Mesenchymal stem cell (in vitro differentiated cells and primary cell): ENCODE measurements around the gene KPTN.

Experiments used
- DNase-seq: peaks from one replicate; pipeline ENCODE4 v3.0.0-alpha.2; 2013
- H2AFZ ChIP-seq: one replicate; pipeline ENCODE4 v1.6.1; 2013; ENCODE audit warnings: low read depth, mild to moderate bottlenecking, control low read depth, inconsistent platforms, low read length, moderate library complexity
- H2AK5ac ChIP-seq: 2 replicates; pipeline ENCODE4 v1.6.1; 2013; ENCODE audit warnings: low read length, moderate library complexity, mild to moderate bottlenecking, inconsistent platforms; ENCODE audit not compliant: severe bottlenecking
- H2BK120ac ChIP-seq: one replicate; pipeline ENCODE4 v1.6.1; 2013; ENCODE audit warnings: low read depth, mild to moderate bottlenecking, inconsistent platforms, low read length, moderate library complexity
- H2BK12ac ChIP-seq, 2 experiments: one replicate each; pipeline ENCODE4 v1.6.1; 2013; ENCODE audit warnings: inconsistent platforms in 2 of 2, low read length in 2 of 2, mild to moderate bottlenecking in 2 of 2, moderate library complexity in 2 of 2, control low read depth in 1 of 2
- H2BK15ac ChIP-seq: one replicate; pipeline ENCODE4 v1.6.1; 2013; ENCODE audit warnings: mild to moderate bottlenecking, low read depth, inconsistent platforms; ENCODE audit not compliant: poor library complexity, severe bottlenecking
- H2BK5ac ChIP-seq: 2 replicates; pipeline ENCODE4 v1.6.1; 2013; ENCODE audit warnings: low read depth, mild to moderate bottlenecking, low read length, control low read depth, inconsistent platforms; ENCODE audit not compliant: poor library complexity, severe bottlenecking
- H3K14ac ChIP-seq, 2 experiments: one replicate each; pipeline ENCODE4 v1.6.1; 2013; ENCODE audit warnings: inconsistent platforms in 2 of 2, low read length in 2 of 2, control low read depth in 1 of 2, mild to moderate bottlenecking in 1 of 2, moderate library complexity in 1 of 2
- H3K18ac ChIP-seq, 2 experiments: one replicate each; pipeline ENCODE4 v1.6.1; 2013; ENCODE audit warnings: inconsistent platforms in 2 of 2, low read length in 2 of 2, control low read depth in 1 of 2, low read depth in 1 of 2, mild to moderate bottlenecking in 1 of 2
- H3K23ac ChIP-seq, 2 experiments: one replicate each; pipeline ENCODE4 v1.6.1; 2013; ENCODE audit warnings: inconsistent platforms in 2 of 2, low read length in 2 of 2, mild to moderate bottlenecking in 2 of 2, moderate library complexity in 2 of 2, control low read depth in 1 of 2
- H3K27ac ChIP-seq: 2 replicates; pipeline ENCODE4 v1.5.1; 2013; ENCODE audit warnings: mild to moderate bottlenecking, moderate library complexity, low read length, control low read depth, inconsistent platforms; ENCODE audit not compliant: poor library complexity, severe bottlenecking
- H3K27me3 ChIP-seq, 2 experiments: 2 replicates each; pipeline versions ENCODE4 v1.6.1 to v1.7.0; 2013; ENCODE audit warnings: low read length in 2 of 2, mild to moderate bottlenecking in 2 of 2, moderate library complexity in 2 of 2, control low read depth in 1 of 2, inconsistent platforms in 1 of 2; ENCODE audit not compliant: control insufficient read depth in 1 of 2, insufficient read depth in 1 of 2
- H3K36me3 ChIP-seq, 2 experiments: 2 replicates each; pipeline versions ENCODE4 v1.6.1 to v1.7.0; 2013; ENCODE audit warnings: low read length in 2 of 2, control low read depth in 1 of 2, inconsistent platforms in 1 of 2, low read depth in 1 of 2, mild to moderate bottlenecking in 1 of 2; ENCODE audit not compliant: insufficient read depth in 2 of 2, control insufficient read depth in 1 of 2
- H3K4ac ChIP-seq, 2 experiments: one replicate each; pipeline ENCODE4 v1.6.1; 2013; ENCODE audit warnings: inconsistent platforms in 2 of 2, low read length in 2 of 2, mild to moderate bottlenecking in 2 of 2, moderate library complexity in 2 of 2, control low read depth in 1 of 2, low read depth in 1 of 2
- H3K4me1 ChIP-seq: 2 replicates; pipeline ENCODE4 v1.6.1; 2013; ENCODE audit warnings: low read depth, low read length, control low read depth; ENCODE audit not compliant: control insufficient read depth, insufficient read depth
- H3K4me2 ChIP-seq: 2 replicates; pipeline ENCODE4 v1.6.1; 2013; ENCODE audit warnings: low read length, mild to moderate bottlenecking, inconsistent platforms; ENCODE audit not compliant: poor library complexity, severe bottlenecking
- H3K4me3 ChIP-seq, 2 experiments: 2 replicates each; pipeline versions ENCODE4 v1.5.1 to v1.7.0; 2013; ENCODE audit warnings: low read length in 2 of 2, mild to moderate bottlenecking in 2 of 2, control low read depth in 1 of 2, low read depth in 1 of 2; ENCODE audit not compliant: insufficient read depth in 1 of 2
- H3K79me1 ChIP-seq: replicated peaks from 2 replicates; pipeline ENCODE4 v1.6.1; 2013; ENCODE audit warnings: mild to moderate bottlenecking, control low read depth, low read length, inconsistent platforms; ENCODE audit not compliant: poor library complexity, severe bottlenecking
- H3K9ac ChIP-seq: 2 replicates; pipeline ENCODE4 v1.7.0; 2013; ENCODE audit warnings: mild to moderate bottlenecking, low read length, moderate library complexity
- H3K9me3 ChIP-seq: 2 replicates; pipeline ENCODE4 v1.7.0; 2013; ENCODE audit warnings: mild to moderate bottlenecking, low read length; ENCODE audit not compliant: control insufficient read depth
- H4K8ac ChIP-seq: one replicate; pipeline ENCODE4 v1.6.1; 2013; ENCODE audit warnings: inconsistent platforms, mild to moderate bottlenecking, low read length, moderate library complexity
- H4K91ac ChIP-seq: one replicate; pipeline ENCODE4 v1.6.1; 2013; ENCODE audit warnings: mild to moderate bottlenecking, low read length, inconsistent platforms
- WGBS: methylation state at CpG from one replicate; pipeline ENCODE4 v1.1.7; 2013; ENCODE audit warnings: mixed read lengths; 5-methylcytosine and 5-hydroxymethylcytosine counted together

Gene KPTN

GRCh38 chr19:47473336-47473735, 10.7 kb downstream of the KPTN start:
- Histone ChIP-seq H3K23ac (no peak overlapping the region), H3K79me1 (no peaks in the 10 kb centered on the region), H2BK120ac (no peak overlapping the region), H3K4ac (no peak overlapping the region), H3K4me2 (no peak overlapping the region), H3K18ac (no peak overlapping the region), H3K27ac (no peak overlapping the region), H3K9me3 (no peaks in the 10 kb centered on the region), H3K4me3 (no peak overlapping the region), H2BK5ac (no peak overlapping the region), H2AK5ac (no peak overlapping the region), H3K14ac (no peak overlapping the region), H4K91ac (no peak overlapping the region), H3K9ac (no peak overlapping the region), H3K27me3 (peaks cover 40 to 54% of the 10 kb centered on the region in 2 experiments), H2BK15ac (no peak overlapping the region), H4K8ac (no peak overlapping the region), H2BK12ac (no peak overlapping the region), H3K36me3 (peaks cover 0 to 5% of the 10 kb centered on the region in 2 experiments), H3K4me1 (peaks cover 6% of the 10 kb centered on the region), H2AFZ (no peak overlapping the region)
- DNase-seq: no peak
- WGBS: 78% methylated on average over 7 of the region's 10 CpGs

- H2BK120ac ChIP-seq: no peak within 1 kb of the TSS
- H3K79me1 ChIP-seq: no peaks in the 10 kb centered on the region
- no peak within 1 kb of the TSS for H3K4me2 ChIP-seq
- H3K9ac ChIP-seq: no peak within 1 kb of the TSS
- H3K14ac ChIP-seq: no peak within 1 kb of the TSS
- no peak within 1 kb of the TSS for H3K27ac ChIP-seq
- peak; percentile 91 for DNase-seq
- H2BK12ac ChIP-seq: no peak within 1 kb of the TSS
- no peak within 1 kb of the TSS for H3K23ac ChIP-seq
- no peak within 1 kb of the TSS for H2BK5ac ChIP-seq
- H4K8ac ChIP-seq: no peak within 1 kb of the TSS
- H3K9me3 ChIP-seq: no peaks in the 10 kb centered on the region
- no peak within 1 kb of the TSS for H2AFZ ChIP-seq
- H3K4me3 ChIP-seq: no peak within 1 kb of the TSS
- no peak within 1 kb of the TSS for H2BK15ac ChIP-seq
- no peak within 1 kb of the TSS for H2AK5ac ChIP-seq
- no peak within 1 kb of the TSS for H3K18ac ChIP-seq
- no peak within 1 kb of the TSS for H4K91ac ChIP-seq
- no peak within 1 kb of the TSS for H3K4ac ChIP-seq
- H3K27me3 ChIP-seq: peaks cover 52 to 69% of the 10 kb centered on the region in 2 experiments
- H3K36me3 ChIP-seq: peaks cover 0 to 5% of the 10 kb centered on the region in 2 experiments
- whole genome bisulfite sequencing: 10% methylated on average over 17 of the region's 29 CpGs
- peaks cover 6% of the 10 kb centered on the region for H3K4me1 ChIP-seq
Measured at GRCh38 chr19:47471733-47472457, 12.1 kb downstream of the KPTN start, which contains the start of gene SLC8A2. Gene SLC8A2, minus strand, starts transcription at chr19:47471893. Its CDS starts 5,490 bp downstream, at chr19:47466403.

- no peak overlapping the region for H3K4me2 ChIP-seq
- H3K9me3 ChIP-seq: no peaks in the 10 kb centered on the region
- H2BK12ac ChIP-seq: no peak overlapping the region
- no peak overlapping the region for H3K18ac ChIP-seq
- H4K8ac ChIP-seq: no peak overlapping the region
- H2BK120ac ChIP-seq: no peak overlapping the region
- peaks cover 0 to 1% of the 10 kb centered on the region in 2 experiments for H3K36me3 ChIP-seq
- no peak overlapping the region for H3K4ac ChIP-seq
- no peak overlapping the region for H3K14ac ChIP-seq
- no peak overlapping the region for H2BK5ac ChIP-seq
- H2AK5ac ChIP-seq: no peak overlapping the region
- DNase-seq: no peak
- no peak overlapping the region for H4K91ac ChIP-seq
- no peak overlapping the region for H3K9ac ChIP-seq
- peaks cover 54 to 72% of the 10 kb centered on the region in 2 experiments for H3K27me3 ChIP-seq
- H3K4me3 ChIP-seq: no peak overlapping the region
- 2% methylated on average over 16 of the region's 16 CpGs for WGBS
- H2BK15ac ChIP-seq: no peak overlapping the region
- peaks cover 6% of the 10 kb centered on the region for H3K4me1 ChIP-seq
- no peak overlapping the region for H2AFZ ChIP-seq
- H3K27ac ChIP-seq: no peak overlapping the region
- no peaks in the 10 kb centered on the region for H3K79me1 ChIP-seq
- H3K23ac ChIP-seq: no peak overlapping the region
Measured at GRCh38 chr19:47471381-47471732, 12.7 kb downstream of the KPTN start.

- 39% methylated on average over 13 of the region's 13 CpGs for WGBS
- Histone ChIP-seq H3K4me3 (no peak overlapping the region), H2BK12ac (no peak overlapping the region)
Measured at GRCh38 chr19:47470447-47471195, 13.4 kb downstream of the KPTN start.

More at GRCh38 chr19:47470447-47471195, 13.4 kb downstream of the KPTN start:
- Histone ChIP-seq H2BK5ac (no peak overlapping the region), H3K9ac (no peak overlapping the region), H2AFZ (no peak overlapping the region), H2BK15ac (no peak overlapping the region), H3K79me1 (no peaks in the 10 kb centered on the region), H2BK120ac (no peak overlapping the region), H3K14ac (no peak overlapping the region), H3K9me3 (no peaks in the 10 kb centered on the region), H3K27ac (no peak overlapping the region), H3K4ac (no peak overlapping the region), H3K4me2 (no peak overlapping the region), H3K18ac (no peak overlapping the region), H3K4me1 (peaks cover 6% of the 10 kb centered on the region), H3K27me3 (peaks cover 59 to 77% of the 10 kb centered on the region in 2 experiments), H4K8ac (no peak overlapping the region), H4K91ac (no peak overlapping the region), H2AK5ac (no peak overlapping the region), H3K36me3 (no peaks in the 10 kb centered on the region), H3K23ac (no peak overlapping the region)
- DNase-seq: no peak
